ENCODE measurements around the gene ASIC1. TPM values are rescaled to one million over a fixed set of nuclear protein-coding genes. Genes with fewer than 3 reads are reported as not detected.

The ASIC1 gene
- total RNA-seq, 1 experiment from 2014 or later = 6.0 TPM

DNA sequence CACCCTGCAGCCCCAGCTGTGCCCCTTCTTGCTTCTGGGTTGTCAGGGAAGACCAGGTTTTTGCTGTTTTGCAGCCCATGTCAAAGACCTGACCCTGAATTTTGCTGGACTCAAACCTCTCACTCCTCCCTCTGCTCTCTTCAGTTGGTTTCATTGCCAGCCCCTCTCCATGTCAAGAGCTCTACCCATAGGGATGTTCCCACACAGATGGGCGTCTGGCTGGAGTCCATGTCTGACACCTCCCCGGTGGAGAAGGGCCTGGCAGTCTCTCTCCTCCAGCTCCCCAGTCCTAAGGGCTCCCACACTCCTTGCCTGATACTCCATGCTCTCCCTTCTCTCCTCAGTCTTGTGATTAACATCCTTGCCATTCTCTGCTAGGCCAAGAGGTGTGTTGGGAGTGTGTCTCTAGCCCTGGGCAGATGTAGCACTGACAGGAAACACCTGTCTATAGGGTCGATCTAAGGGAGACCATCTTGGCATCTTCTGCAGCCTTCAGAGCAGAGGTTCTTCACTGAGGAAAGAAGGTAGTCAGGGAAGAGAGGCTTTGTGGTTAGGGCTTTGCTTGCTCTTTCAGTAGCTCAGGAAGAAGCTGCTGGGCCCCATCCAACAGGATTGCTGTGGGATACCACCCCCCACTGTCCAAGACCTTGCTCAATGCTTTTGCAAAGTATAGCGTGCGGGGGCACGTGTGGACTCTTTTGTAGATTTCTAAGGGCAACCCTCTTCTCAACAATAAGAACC, 4.7 kb downstream of the ASIC1 start:
- DNase-seq (no peak), ATAC-seq (no peak)
- H3K4me1 ChIP-seq (ENCODE audit: insufficient read depth, low read length) = no peaks in the 10 kb centered on the region; the same call in none of the 2 replicates
- H3K27ac ChIP-seq (ENCODE audit: low read length) = no peak overlapping the region
- no peaks in the 10 kb centered on the region for H3K79me2 ChIP-seq (ENCODE audit: low read length)
- no peaks in the 10 kb centered on the region for H3K27me3 ChIP-seq (ENCODE audit: low read length)
- no TSS peak for BruUV-seq (replicated peaks)
- H3K9me2 ChIP-seq (replicated peaks; ENCODE audit: low read length) = no peaks in the 10 kb centered on the region
- H3K9me3 ChIP-seq (ENCODE audit: low read length) = no peaks in the 10 kb centered on the region
- H3K4me2 ChIP-seq (ENCODE audit: low read length) = no peak overlapping the region
- POLR2A ChIA-PET (ENCODE audit: unreplicated experiment) = no interaction called here
- CTCF ChIA-PET = interaction anchor here (0.5 kb wide), 1 partner anchor 227 kb away, joined by 14 read pairs; no protein-coding TSS in a partner anchor
- H3F3A ChIP-seq (ENCODE audit: low read length, unreplicated experiment) = no peaks in the 10 kb centered on the region
- intact Hi-C loops (cut with micrococcal nuclease) = no loop called here
- H3K36me3 ChIP-seq (ENCODE audit: low read depth, low read length) = no peaks in the 10 kb centered on the region
- no peaks in the 10 kb centered on the region for H4K20me1 ChIP-seq (ENCODE audit: low read length)
- TF ChIP-seq EZH2 (IDR thresholded peaks at IDR 0.05; ENCODE audit: low read length, unreplicated experiment) = no peak
- TF ChIP-seq, protein P1, sequence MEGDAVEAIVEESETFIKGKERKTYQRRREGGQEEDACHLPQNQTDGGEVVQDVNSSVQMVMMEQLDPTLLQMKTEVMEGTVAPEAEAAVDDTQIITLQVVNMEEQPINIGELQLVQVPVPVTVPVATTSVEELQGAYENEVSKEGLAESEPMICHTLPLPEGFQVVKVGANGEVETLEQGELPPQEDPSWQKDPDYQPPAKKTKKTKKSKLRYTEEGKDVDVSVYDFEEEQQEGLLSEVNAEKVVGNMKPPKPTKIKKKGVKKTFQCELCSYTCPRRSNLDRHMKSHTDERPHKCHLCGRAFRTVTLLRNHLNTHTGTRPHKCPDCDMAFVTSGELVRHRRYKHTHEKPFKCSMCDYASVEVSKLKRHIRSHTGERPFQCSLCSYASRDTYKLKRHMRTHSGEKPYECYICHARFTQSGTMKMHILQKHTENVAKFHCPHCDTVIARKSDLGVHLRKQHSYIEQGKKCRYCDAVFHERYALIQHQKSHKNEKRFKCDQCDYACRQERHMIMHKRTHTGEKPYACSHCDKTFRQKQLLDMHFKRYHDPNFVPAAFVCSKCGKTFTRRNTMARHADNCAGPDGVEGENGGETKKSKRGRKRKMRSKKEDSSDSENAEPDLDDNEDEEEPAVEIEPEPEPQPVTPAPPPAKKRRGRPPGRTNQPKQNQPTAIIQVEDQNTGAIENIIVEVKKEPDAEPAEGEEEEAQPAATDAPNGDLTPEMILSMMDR (conservative IDR thresholded peaks at IDR 0.05; ENCODE audit: low read depth, low read length) = no peak
- no peak overlapping the region for H3K9ac ChIP-seq (ENCODE audit: low read length)
- H2AFZ ChIP-seq (ENCODE audit: low read length) = no peak overlapping the region
- no peak overlapping the region for H3K4me3 ChIP-seq (ENCODE audit: low read length)

- ChIA-PET CTCF (no interaction called here), POLR2A (ENCODE audit: unreplicated experiment) (no interaction called here)
- Histone ChIP-seq H3K9me2 (replicated peaks; ENCODE audit: low read length) (no peaks in the 10 kb centered on the region), H2AFZ (ENCODE audit: low read length) (no peak overlapping the region), H3K27me3 (ENCODE audit: low read length) (no peaks in the 10 kb centered on the region), H3K4me2 (ENCODE audit: low read length) (no peak overlapping the region), H3K9ac (ENCODE audit: low read length) (no peak overlapping the region), H3K27ac (ENCODE audit: low read length) (no peak overlapping the region), H3K4me1 (ENCODE audit: insufficient read depth, low read length) (no peaks in the 10 kb centered on the region; the same call in 1 of the 2 replicates), H3F3A (ENCODE audit: low read length, unreplicated experiment) (no peaks in the 10 kb centered on the region), H3K4me3 (ENCODE audit: low read length) (no peak overlapping the region), H3K79me2 (ENCODE audit: low read length) (no peaks in the 10 kb centered on the region), H3K9me3 (ENCODE audit: low read length) (no peaks in the 10 kb centered on the region), H4K20me1 (ENCODE audit: low read length) (no peaks in the 10 kb centered on the region), H3K36me3 (ENCODE audit: low read depth, low read length) (no peaks in the 10 kb centered on the region)
- no peak for DNase-seq
- no TSS peak for BruUV-seq (replicated peaks)
- intact Hi-C loops (cut with micrococcal nuclease) = no loop called here
- TF ChIP-seq EZH2 (IDR thresholded peaks at IDR 0.05; ENCODE audit: low read length, unreplicated experiment) = no peak
- TF ChIP-seq EZH2phosphoT487 (IDR thresholded peaks at IDR 0.05; ENCODE audit: borderline replicate concordance, low read length) = no peak
- TF ChIP-seq, protein P1 (conservative IDR thresholded peaks at IDR 0.05; ENCODE audit: low read depth, low read length) = no peak
- no peak for ATAC-seq
Measured at GRCh38 chr12:50062728-50063460, 5.5 kb downstream of the ASIC1 start.

All from PC-3 (cell line).